Activated B cell treated with CpG ODN at 0.5 μM for 24 hours (primary cell): Measurements from ENCODE around the gene KLHL29. TPM values are rescaled to one million over a fixed set of nuclear protein-coding genes. Genes with fewer than 3 reads are reported as not detected.

ENCODE experiments used
- ATAC-seq: fragments of 200-7000 bp; cut with Tn5 transposase; one replicate; pipeline ENCODE4 v1.10.0; 2021; ENCODE audit warnings: low read depth, mild to moderate bottlenecking, moderate library complexity
- CTCF ChIA-PET: fragments of 350-600 bp; sonication (Branson Sonifier 250); formaldehyde crosslinking; loops from one replicate; lab custom pipeline; 2021; ENCODE audit warnings: antibody characterized with exemption; lab: Charles Lee
- POLR2A ChIA-PET: fragments of 350-600 bp; sonication (Branson Sonifier 250); formaldehyde crosslinking; loops from one replicate; lab custom pipeline; 2021; ENCODE audit warnings: antibody characterized with exemption; lab: Charles Lee
- DNase-seq: peaks from one replicate; pipeline ENCODE4 v3.0.0; 2022
- H3K27ac Mint-ChIP-seq: one replicate; pipeline ENCODE4 v1.8.0; 2020; ENCODE audit warnings: mixed read lengths
- H3K27me3 Mint-ChIP-seq: one replicate; pipeline ENCODE4 v1.8.0; 2021; ENCODE audit warnings: mixed read lengths
- H3K36me3 Mint-ChIP-seq: one replicate; pipeline ENCODE4 v1.8.0; 2021; ENCODE audit warnings: low read depth, mixed read lengths
- H3K4me1 Mint-ChIP-seq: one replicate; pipeline ENCODE4 v1.8.0; 2021; ENCODE audit warnings: mixed read lengths
- H3K4me3 Mint-ChIP-seq: one replicate; pipeline ENCODE4 v1.8.0; 2020; ENCODE audit warnings: mild to moderate bottlenecking, mixed read lengths
- H3K9me3 Mint-ChIP-seq: one replicate; pipeline ENCODE4 v1.8.0; 2020; ENCODE audit warnings: mixed read lengths
- intact Hi-C: fragments of 100-400 bp; cut with micrococcal nuclease; formaldehyde crosslinking; loops from one replicate; pipeline ENCODE4 v1.15.1; 2024
- total RNA-seq: library from RNA; stranded (reverse); gene quantifications from 2 replicates; pipeline ENCODE4 v1.2.3, GENCODE V29; 2022
- TF ChIP-seq, protein P1 (sequence below): fragments of 200-600 bp; IDR thresholded peaks from one replicate; pipeline ENCODE4 v1.8.0; 2022; ENCODE audit warnings: antibody characterized with exemption, mild to moderate bottlenecking

KLHL29 gene
- total RNA-seq, result 1.3 and 2.5 TPM in 2 replicates

GRCh38 chr2:23384551-23385343 lies at the start of gene KLHL29:
Gene KLHL29 (plus strand): TSS chr2:23385179. CDS start chr2:23562197, 177,018 bp downstream.
- TF ChIP-seq, protein P1, sequence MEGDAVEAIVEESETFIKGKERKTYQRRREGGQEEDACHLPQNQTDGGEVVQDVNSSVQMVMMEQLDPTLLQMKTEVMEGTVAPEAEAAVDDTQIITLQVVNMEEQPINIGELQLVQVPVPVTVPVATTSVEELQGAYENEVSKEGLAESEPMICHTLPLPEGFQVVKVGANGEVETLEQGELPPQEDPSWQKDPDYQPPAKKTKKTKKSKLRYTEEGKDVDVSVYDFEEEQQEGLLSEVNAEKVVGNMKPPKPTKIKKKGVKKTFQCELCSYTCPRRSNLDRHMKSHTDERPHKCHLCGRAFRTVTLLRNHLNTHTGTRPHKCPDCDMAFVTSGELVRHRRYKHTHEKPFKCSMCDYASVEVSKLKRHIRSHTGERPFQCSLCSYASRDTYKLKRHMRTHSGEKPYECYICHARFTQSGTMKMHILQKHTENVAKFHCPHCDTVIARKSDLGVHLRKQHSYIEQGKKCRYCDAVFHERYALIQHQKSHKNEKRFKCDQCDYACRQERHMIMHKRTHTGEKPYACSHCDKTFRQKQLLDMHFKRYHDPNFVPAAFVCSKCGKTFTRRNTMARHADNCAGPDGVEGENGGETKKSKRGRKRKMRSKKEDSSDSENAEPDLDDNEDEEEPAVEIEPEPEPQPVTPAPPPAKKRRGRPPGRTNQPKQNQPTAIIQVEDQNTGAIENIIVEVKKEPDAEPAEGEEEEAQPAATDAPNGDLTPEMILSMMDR, result no peak
- peaks cover 1% of the 10 kb centered on the region for H3K36me3 Mint-ChIP-seq
- POLR2A ChIA-PET, result interaction anchor here (1.1 kb wide), 1 partner anchor 19 kb away, joined by 3 read pairs; no protein-coding TSS in a partner anchor
- ATAC-seq, result peak; percentile 84
- DNase-seq, result peak; percentile 70
- peaks cover 28% of the 10 kb centered on the region for H3K27me3 Mint-ChIP-seq
- CTCF ChIA-PET, result no interaction called here
- H3K4me1 Mint-ChIP-seq, result peaks cover 34% of the 10 kb centered on the region
- intact Hi-C loops, result no loop called here
- H3K27ac Mint-ChIP-seq, result peak within 1 kb of the TSS; percentile 56
- peak within 1 kb of the TSS; percentile 81 for H3K4me3 Mint-ChIP-seq
- no peaks in the 10 kb centered on the region for H3K9me3 Mint-ChIP-seq

- H3K27ac Mint-ChIP-seq, result no peak overlapping the region
- H3K36me3 Mint-ChIP-seq, result no peaks in the 10 kb centered on the region
- ATAC-seq (no peak), DNase-seq (no peak)
- H3K27me3 Mint-ChIP-seq, result peaks cover 7% of the 10 kb centered on the region
- no peaks in the 10 kb centered on the region for H3K4me1 Mint-ChIP-seq
- ChIA-PET CTCF (no interaction called here), POLR2A (no interaction called here)
- intact Hi-C loops, result no loop called here
- TF ChIP-seq, protein P1, result no peak
- H3K9me3 Mint-ChIP-seq, result no peaks in the 10 kb centered on the region
- H3K4me3 Mint-ChIP-seq, result no peak overlapping the region
Observed at GRCh38 chr2:23335550-23335949, 49.4 kb upstream of the KLHL29 start.

DNA sequence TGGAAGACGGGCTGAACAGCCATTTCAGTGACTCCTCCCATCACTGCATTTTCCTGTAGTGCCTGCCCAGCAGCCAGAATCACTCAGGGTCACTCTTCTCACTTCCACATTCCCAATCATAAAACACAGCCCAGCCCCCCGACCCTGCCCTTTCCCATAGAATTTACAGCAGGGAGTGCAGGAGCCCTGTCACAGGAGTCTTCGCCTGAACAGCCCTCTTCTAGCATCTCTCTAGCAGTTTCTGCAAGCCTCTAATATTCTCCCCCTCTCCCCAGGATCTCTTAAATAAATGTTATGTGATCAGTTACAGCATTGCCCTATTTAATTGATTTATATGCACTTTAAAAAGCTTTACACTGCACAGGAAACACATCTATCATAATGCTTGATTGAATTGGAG lies 42.9 kb upstream of the KLHL29 start:
- ATAC-seq, result no peak
- DNase-seq, result no peak
- CTCF ChIA-PET, result no interaction called here
- intact Hi-C loops, result no loop called here
- Mint-ChIP-seq H3K4me1 (no peaks in the 10 kb centered on the region), H3K36me3 (no peaks in the 10 kb centered on the region), H3K4me3 (no peak overlapping the region), H3K9me3 (peaks cover 3% of the 10 kb centered on the region), H3K27me3 (peaks cover 20% of the 10 kb centered on the region), H3K27ac (no peak overlapping the region)
- TF ChIP-seq, protein P1, result no peak
- POLR2A ChIA-PET, result no interaction called here

GRCh38 chr2:23346029-23346428 lies 39.0 kb upstream of the KLHL29 start:
- Mint-ChIP-seq H3K4me3 (no peak overlapping the region), H3K27me3 (peaks cover 13% of the 10 kb centered on the region), H3K4me1 (no peaks in the 10 kb centered on the region), H3K27ac (no peak overlapping the region), H3K9me3 (peaks cover 2% of the 10 kb centered on the region), H3K36me3 (no peaks in the 10 kb centered on the region)
- intact Hi-C loops, result no loop called here
- no peak for DNase-seq
- no peak for ATAC-seq
- ChIA-PET CTCF (no interaction called here), POLR2A (no interaction called here)
- TF ChIP-seq, protein P1, result no peak

GRCh38 chr2:23346781-23347180 lies 38.2 kb upstream of the KLHL29 start:
- no peaks in the 10 kb centered on the region for H3K4me1 Mint-ChIP-seq
- ATAC-seq (no peak), DNase-seq (no peak)
- no peak overlapping the region for H3K27ac Mint-ChIP-seq
- intact Hi-C loops, result no loop called here
- H3K9me3 Mint-ChIP-seq, result no peaks in the 10 kb centered on the region
- no peaks in the 10 kb centered on the region for H3K36me3 Mint-ChIP-seq
- ChIA-PET POLR2A (no interaction called here), CTCF (no interaction called here)
- no peak overlapping the region for H3K4me3 Mint-ChIP-seq
- TF ChIP-seq, protein P1, result no peak
- H3K27me3 Mint-ChIP-seq, result peaks cover 11% of the 10 kb centered on the region
